Measurements from ENCODE around the gene COL4A4.

Gene COL4A4

DNA sequence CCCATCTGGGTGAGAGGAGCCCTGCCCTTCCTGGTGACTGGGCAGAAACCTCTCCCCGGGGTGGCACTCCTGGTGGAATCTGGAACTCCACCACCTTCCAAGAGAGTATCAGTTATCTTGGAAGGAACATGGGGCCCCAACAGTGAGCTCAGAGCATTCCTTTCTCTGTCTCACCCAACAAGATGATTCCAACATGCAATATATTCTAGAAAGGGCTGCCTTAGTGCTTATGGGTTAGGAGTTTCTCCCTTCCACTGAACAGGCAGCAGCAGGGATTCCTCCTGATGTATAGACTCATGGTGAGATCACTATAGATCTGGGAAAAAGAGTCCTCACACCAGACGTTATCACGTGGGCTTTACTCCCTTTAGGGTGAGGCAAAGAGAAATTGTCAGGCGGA lies 147.1 kb downstream of the COL4A4 start:
- Histone ChIP-seq H3K27me3 (ENCODE audit: insufficient read depth, insufficient read length) (no peaks in the 10 kb centered on the region), H3K4me3 (ENCODE audit: insufficient read length, low read depth) (no peak overlapping the region), H3K36me3 (ENCODE audit: insufficient read depth, insufficient read length, low read length) (no peaks in the 10 kb centered on the region), H3K9ac (ENCODE audit: insufficient read length, low read depth) (no peak overlapping the region), H3K4me1 (ENCODE audit: insufficient read depth, insufficient read length) (no peaks in the 10 kb centered on the region), H3K9me3 (ENCODE audit: insufficient read depth, low read length) (no peaks in the 10 kb centered on the region)
- no peak for DNase-seq (ENCODE audit: low read depth, low spot score)
- no peak for TF ChIP-seq YY1 (IDR thresholded peaks at IDR 0.05; ENCODE audit: insufficient read depth, insufficient read length)
- TF ChIP-seq SUZ12 (IDR thresholded peaks at IDR 0.05; ENCODE audit: extremely low read depth, insufficient read depth, insufficient read length): no peak
- no peak for TF ChIP-seq ZNF274 (IDR thresholded peaks at IDR 0.05; ENCODE audit: low read depth, low read length)

DNA sequence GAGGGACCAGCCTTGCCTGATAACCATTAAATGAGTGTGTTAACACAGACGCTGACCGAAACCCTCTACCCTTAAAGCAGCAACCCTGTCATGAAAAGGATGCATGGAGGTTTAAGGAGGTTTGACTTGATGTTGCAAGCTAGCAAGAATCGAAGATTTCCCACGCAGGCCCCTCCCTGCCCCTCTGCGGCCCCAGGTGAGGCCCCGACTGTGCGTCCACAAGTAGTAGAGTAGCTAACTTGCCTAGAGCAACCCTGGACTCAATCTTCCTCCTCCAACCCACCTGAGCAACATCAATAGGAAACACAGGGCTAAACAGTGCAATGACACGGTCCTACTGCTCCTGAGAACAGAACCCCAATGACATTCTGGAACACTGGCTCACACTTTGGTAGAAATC lies 150.1 kb downstream of the COL4A4 start:
- TF ChIP-seq ZNF274 (IDR thresholded peaks at IDR 0.05; ENCODE audit: low read depth, low read length) (no peak), YY1 (IDR thresholded peaks at IDR 0.05; ENCODE audit: insufficient read depth, insufficient read length) (no peak), SUZ12 (IDR thresholded peaks at IDR 0.05; ENCODE audit: extremely low read depth, insufficient read depth, insufficient read length) (no peak)
- no peaks in the 10 kb centered on the region for H3K4me1 ChIP-seq (ENCODE audit: insufficient read depth, insufficient read length)
- no peaks in the 10 kb centered on the region for H3K36me3 ChIP-seq (ENCODE audit: insufficient read depth, insufficient read length, low read length)
- no peak for DNase-seq (ENCODE audit: low read depth, low spot score)
- peaks cover 13% of the 10 kb centered on the region; the same call in 1 of the 2 replicates for H3K9me3 ChIP-seq (ENCODE audit: insufficient read depth, low read length)
- H3K9ac ChIP-seq (ENCODE audit: insufficient read length, low read depth): no peak overlapping the region
- no peak overlapping the region for H3K4me3 ChIP-seq (ENCODE audit: insufficient read length, low read depth)
- no peaks in the 10 kb centered on the region for H3K27me3 ChIP-seq (ENCODE audit: insufficient read depth, insufficient read length)

DNA sequence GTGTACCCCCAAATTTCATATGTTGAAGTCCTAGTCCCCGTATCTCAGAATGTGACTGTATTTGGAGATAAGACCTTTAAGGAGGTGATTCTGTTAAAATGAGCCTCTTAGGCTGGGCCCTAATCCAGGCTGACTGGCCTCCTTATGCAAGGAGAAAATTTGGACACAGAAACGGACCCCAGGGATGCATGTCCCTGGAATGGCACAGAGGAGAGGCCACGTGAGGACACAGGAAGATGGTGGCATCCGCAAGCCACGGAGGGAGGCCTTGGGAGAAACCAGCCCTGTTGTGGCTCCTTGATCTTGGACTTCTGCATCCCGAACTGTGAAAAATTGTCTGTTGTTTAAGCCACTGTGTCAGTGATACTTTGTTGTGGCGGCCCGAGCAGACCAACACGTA lies 150.7 kb downstream of the COL4A4 start:
- no peak for DNase-seq (ENCODE audit: low read depth, low spot score)
- Histone ChIP-seq H3K9me3 (ENCODE audit: insufficient read depth, low read length) (peaks cover 13% of the 10 kb centered on the region; the same call in 1 of the 2 replicates), H3K9ac (ENCODE audit: insufficient read length, low read depth) (no peak overlapping the region), H3K4me3 (ENCODE audit: insufficient read length, low read depth) (no peak overlapping the region), H3K36me3 (ENCODE audit: insufficient read depth, insufficient read length, low read length) (no peaks in the 10 kb centered on the region), H3K27me3 (ENCODE audit: insufficient read depth, insufficient read length) (no peaks in the 10 kb centered on the region), H3K4me1 (ENCODE audit: insufficient read depth, insufficient read length) (no peaks in the 10 kb centered on the region)
- no peak for TF ChIP-seq YY1 (IDR thresholded peaks at IDR 0.05; ENCODE audit: insufficient read depth, insufficient read length)

DNA sequence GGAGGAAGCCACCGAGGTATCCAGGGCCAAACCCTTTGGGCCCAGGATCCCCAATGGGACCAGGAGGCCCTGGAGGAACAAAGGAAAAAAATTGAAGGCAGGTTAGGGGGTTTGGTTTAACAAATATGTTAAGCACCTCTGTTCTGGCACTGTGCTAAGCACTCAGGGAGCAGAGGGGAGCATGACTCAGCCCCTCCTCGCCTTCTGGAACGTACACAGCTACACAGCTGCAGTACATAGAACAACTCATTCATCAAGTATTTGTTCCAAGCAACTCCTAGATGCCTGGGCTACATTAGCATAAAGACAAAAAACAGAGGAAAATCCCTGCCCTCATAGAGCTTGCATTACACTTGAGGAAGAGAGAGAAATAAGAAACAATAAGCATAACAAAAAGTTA lies 153.6 kb downstream of the COL4A4 start:
- TF ChIP-seq ZNF274 (IDR thresholded peaks at IDR 0.05; ENCODE audit: low read depth, low read length) (no peak), SUZ12 (IDR thresholded peaks at IDR 0.05; ENCODE audit: extremely low read depth, insufficient read depth, insufficient read length) (no peak), YY1 (IDR thresholded peaks at IDR 0.05; ENCODE audit: insufficient read depth, insufficient read length) (no peak)
- Histone ChIP-seq H3K36me3 (ENCODE audit: insufficient read depth, insufficient read length, low read length) (no peaks in the 10 kb centered on the region), H3K4me1 (ENCODE audit: insufficient read depth, insufficient read length) (no peaks in the 10 kb centered on the region), H3K27me3 (ENCODE audit: insufficient read depth, insufficient read length) (no peaks in the 10 kb centered on the region), H3K4me3 (ENCODE audit: insufficient read length, low read depth) (no peak overlapping the region), H3K9ac (ENCODE audit: insufficient read length, low read depth) (no peak overlapping the region), H3K9me3 (ENCODE audit: insufficient read depth, low read length) (peaks cover 13% of the 10 kb centered on the region; the same call in 1 of the 2 replicates)
- DNase-seq (ENCODE audit: low read depth, low spot score): no peak

DNA sequence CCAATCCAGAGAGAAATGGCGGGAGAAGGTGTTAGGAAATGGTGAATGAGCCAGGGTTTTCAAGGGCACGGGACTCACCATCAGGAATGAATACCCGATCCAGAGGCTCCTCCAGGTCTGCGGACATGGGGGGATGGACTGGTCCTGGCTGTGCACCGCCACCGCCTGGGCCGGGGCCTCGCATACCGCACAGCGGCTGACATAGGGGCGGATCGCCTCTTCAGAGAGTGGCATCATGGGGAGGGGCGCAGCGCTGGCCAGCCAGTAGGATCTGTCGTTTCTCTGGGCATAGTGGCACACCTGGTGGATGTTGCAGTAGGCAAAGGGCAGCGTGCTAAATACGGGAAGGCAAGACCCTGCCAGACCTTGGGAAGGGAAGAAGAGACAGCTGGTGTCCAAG lies 156.1 kb downstream of the COL4A4 start:
- no peaks in the 10 kb centered on the region for H3K4me1 ChIP-seq (ENCODE audit: insufficient read depth, insufficient read length)
- no peak for DNase-seq (ENCODE audit: low read depth, low spot score)
- no peak overlapping the region for H3K4me3 ChIP-seq (ENCODE audit: insufficient read length, low read depth)
- no peak for TF ChIP-seq YY1 (IDR thresholded peaks at IDR 0.05; ENCODE audit: insufficient read depth, insufficient read length)
- TF ChIP-seq ZNF274 (IDR thresholded peaks at IDR 0.05; ENCODE audit: low read depth, low read length): no peak
- TF ChIP-seq SUZ12 (IDR thresholded peaks at IDR 0.05; ENCODE audit: extremely low read depth, insufficient read depth, insufficient read length): no peak
- H3K9me3 ChIP-seq (ENCODE audit: insufficient read depth, low read length): peaks cover 23% of the 10 kb centered on the region
- H3K27me3 ChIP-seq (ENCODE audit: insufficient read depth, insufficient read length): no peaks in the 10 kb centered on the region
- H3K36me3 ChIP-seq (ENCODE audit: insufficient read depth, insufficient read length, low read length): no peaks in the 10 kb centered on the region
- H3K9ac ChIP-seq (ENCODE audit: insufficient read length, low read depth): no peak overlapping the region

DNA sequence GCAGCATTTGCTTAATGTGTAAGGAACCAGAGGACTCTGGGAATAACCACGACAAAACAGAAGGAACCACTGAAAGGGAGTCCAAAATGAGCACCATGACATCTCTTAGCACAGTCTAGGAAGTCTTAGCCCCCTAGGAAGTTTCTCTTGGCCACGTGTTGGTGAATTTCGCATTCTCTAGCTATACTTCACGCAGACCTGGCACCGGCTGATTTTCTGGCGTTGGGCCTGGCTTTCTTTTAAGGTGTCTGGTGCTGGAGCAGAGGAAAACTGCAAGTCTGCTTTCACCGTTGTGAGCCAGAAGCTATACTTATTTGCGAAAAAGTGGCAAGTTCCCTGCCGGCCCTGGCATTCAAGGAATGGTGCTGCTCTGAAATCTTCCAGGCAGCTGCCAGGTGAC lies 156.9 kb downstream of the COL4A4 start:
- Histone ChIP-seq H3K4me3 (ENCODE audit: insufficient read length, low read depth) (no peak overlapping the region), H3K9ac (ENCODE audit: insufficient read length, low read depth) (no peak overlapping the region), H3K4me1 (ENCODE audit: insufficient read depth, insufficient read length) (no peaks in the 10 kb centered on the region), H3K36me3 (ENCODE audit: insufficient read depth, insufficient read length, low read length) (no peaks in the 10 kb centered on the region), H3K9me3 (ENCODE audit: insufficient read depth, low read length) (peaks cover 23% of the 10 kb centered on the region), H3K27me3 (ENCODE audit: insufficient read depth, insufficient read length) (no peaks in the 10 kb centered on the region)
- DNase-seq (ENCODE audit: low read depth, low spot score): no peak
- no peak for TF ChIP-seq ZNF274 (IDR thresholded peaks at IDR 0.05; ENCODE audit: low read depth, low read length)
- no peak for TF ChIP-seq YY1 (IDR thresholded peaks at IDR 0.05; ENCODE audit: insufficient read depth, insufficient read length)
- no peak for TF ChIP-seq SUZ12 (IDR thresholded peaks at IDR 0.05; ENCODE audit: extremely low read depth, insufficient read depth, insufficient read length)

DNA sequence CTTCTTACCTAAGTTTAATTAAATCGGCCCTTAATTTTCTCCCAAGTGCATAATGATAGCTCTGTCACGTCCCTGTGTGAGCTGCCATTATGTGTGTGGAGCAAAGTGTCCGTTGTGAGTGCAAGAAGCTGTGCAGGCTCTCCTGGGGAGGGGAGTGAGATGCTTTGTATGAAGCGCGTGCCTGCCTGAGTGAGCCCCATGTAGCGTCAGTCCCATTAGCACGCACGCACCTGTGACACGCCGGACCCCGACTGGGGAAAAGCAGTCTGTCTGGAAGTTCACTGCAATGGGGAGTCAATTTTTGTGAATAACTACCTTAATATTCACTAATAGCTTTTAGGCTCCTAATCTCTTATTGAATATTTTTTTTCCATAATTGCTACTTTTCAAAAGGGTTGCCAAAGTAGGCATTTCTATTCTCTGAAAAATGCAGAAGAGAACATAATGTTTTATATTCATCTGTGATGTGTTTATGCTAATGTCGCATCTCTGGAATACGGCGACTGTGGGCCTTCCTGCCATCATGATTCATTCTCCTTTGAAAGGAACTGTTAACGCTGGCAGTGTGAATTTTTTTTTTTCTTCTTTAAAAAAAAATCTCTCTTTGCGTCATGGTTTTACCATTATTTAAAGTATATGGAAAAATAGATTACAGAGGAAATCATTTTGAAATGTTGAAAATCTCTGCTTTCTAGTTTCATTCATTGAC lies 157.7 kb downstream of the COL4A4 start:
- Histone ChIP-seq H3K4me1 (ENCODE audit: insufficient read depth, insufficient read length) (no peaks in the 10 kb centered on the region), H3K36me3 (ENCODE audit: insufficient read depth, insufficient read length, low read length) (no peaks in the 10 kb centered on the region), H3K9ac (ENCODE audit: insufficient read length, low read depth) (no peak overlapping the region), H3K27me3 (ENCODE audit: insufficient read depth, insufficient read length) (no peaks in the 10 kb centered on the region), H3K4me3 (ENCODE audit: insufficient read length, low read depth) (no peak overlapping the region), H3K9me3 (ENCODE audit: insufficient read depth, low read length) (peaks cover 23% of the 10 kb centered on the region)
- TF ChIP-seq YY1 (IDR thresholded peaks at IDR 0.05; ENCODE audit: insufficient read depth, insufficient read length) (no peak), SUZ12 (IDR thresholded peaks at IDR 0.05; ENCODE audit: extremely low read depth, insufficient read depth, insufficient read length) (no peak), ZNF274 (IDR thresholded peaks at IDR 0.05; ENCODE audit: low read depth, low read length) (no peak)
- DNase-seq (ENCODE audit: low read depth, low spot score): no peak

Data from NT2/D1 (cell line).